ENCODE data around the gene TOM1. TPM values are rescaled to one million over a fixed set of nuclear protein-coding genes. Genes with fewer than 3 reads are reported as not detected.

The TOM1 gene
- total RNA-seq, 6 experiments from 2014 or later = 34.2 to 47.2 (median 44.6) TPM

- no peak for DNase-seq
- H3K4me3 Mint-ChIP-seq = no peak overlapping the region
- peaks cover 46% of the 10 kb centered on the region for H3K4me1 Mint-ChIP-seq (ENCODE audit: low read depth)
- no peak overlapping the region for H3K27ac Mint-ChIP-seq
- no peaks in the 10 kb centered on the region for H3K9me3 Mint-ChIP-seq
- TF ChIP-seq CTCF (IDR thresholded peaks at IDR 0.05) = no peak
- H3K36me3 Mint-ChIP-seq (ENCODE audit: low read depth) = no peaks in the 10 kb centered on the region
- peaks cover 5% of the 10 kb centered on the region; the same call in 1 of the 2 replicates for H3K27me3 Mint-ChIP-seq (ENCODE audit: insufficient read depth)
Measured at GRCh38 chr22:35367331-35367886, 67.7 kb downstream of the TOM1 start.

- H3K4me1 Mint-ChIP-seq (ENCODE audit: low read depth) = peaks cover 46% of the 10 kb centered on the region
- no peaks in the 10 kb centered on the region for H3K9me3 Mint-ChIP-seq
- 0 out of 2 replicates have a peak, but pooled peaks cover 4% of the 10 kb centered on the region for H3K27me3 Mint-ChIP-seq (ENCODE audit: insufficient read depth)
- no peak overlapping the region for H3K4me3 Mint-ChIP-seq
- TF ChIP-seq CTCF (IDR thresholded peaks at IDR 0.05) = no peak
- H3K27ac Mint-ChIP-seq = no peak overlapping the region
- DNase-seq = no peak
- no peaks in the 10 kb centered on the region for H3K36me3 Mint-ChIP-seq (ENCODE audit: low read depth)
Measured at GRCh38 chr22:35368386-35368785, 68.7 kb downstream of the TOM1 start.

- Mint-ChIP-seq H3K4me3 (no peak overlapping the region), H3K36me3 (ENCODE audit: low read depth) (no peaks in the 10 kb centered on the region), H3K27ac (peak overlapping the region; percentile 91), H3K4me1 (ENCODE audit: low read depth) (peaks cover 52% of the 10 kb centered on the region), H3K9me3 (no peaks in the 10 kb centered on the region), H3K27me3 (ENCODE audit: insufficient read depth) (0 out of 2 replicates have a peak, but pooled peaks cover 4% of the 10 kb centered on the region)
- no peak for DNase-seq
- TF ChIP-seq CTCF (IDR thresholded peaks at IDR 0.05) = no peak
Measured at GRCh38 chr22:35369996-35370395, 70.3 kb downstream of the TOM1 start.

- DNase-seq = no peak
- Mint-ChIP-seq H3K4me3 (no peak overlapping the region), H3K27ac (peak overlapping the region; percentile 56), H3K36me3 (ENCODE audit: low read depth) (no peaks in the 10 kb centered on the region), H3K27me3 (ENCODE audit: insufficient read depth) (0 out of 2 replicates have a peak, but pooled peaks cover 4% of the 10 kb centered on the region), H3K4me1 (ENCODE audit: low read depth) (peaks cover 68% of the 10 kb centered on the region), H3K9me3 (no peaks in the 10 kb centered on the region)
- no peak for TF ChIP-seq CTCF (IDR thresholded peaks at IDR 0.05)
Measured at GRCh38 chr22:35373781-35374180, 74.1 kb downstream of the TOM1 start.

- no peak for TF ChIP-seq CTCF (IDR thresholded peaks at IDR 0.05)
- Mint-ChIP-seq H3K27me3 (ENCODE audit: insufficient read depth) (0 out of 2 replicates have a peak, but pooled peaks cover 4% of the 10 kb centered on the region), H3K27ac (peak overlapping the region; percentile 72), H3K36me3 (ENCODE audit: low read depth) (no peaks in the 10 kb centered on the region), H3K4me1 (ENCODE audit: low read depth) (peaks cover 71% of the 10 kb centered on the region), H3K4me3 (no peak overlapping the region), H3K9me3 (no peaks in the 10 kb centered on the region)
- DNase-seq = no peak
Measured at GRCh38 chr22:35375031-35375430, 75.3 kb downstream of the TOM1 start.

All from HFFc6 (cell line).